ENCODE results near the gene PHETA1.

DNA sequence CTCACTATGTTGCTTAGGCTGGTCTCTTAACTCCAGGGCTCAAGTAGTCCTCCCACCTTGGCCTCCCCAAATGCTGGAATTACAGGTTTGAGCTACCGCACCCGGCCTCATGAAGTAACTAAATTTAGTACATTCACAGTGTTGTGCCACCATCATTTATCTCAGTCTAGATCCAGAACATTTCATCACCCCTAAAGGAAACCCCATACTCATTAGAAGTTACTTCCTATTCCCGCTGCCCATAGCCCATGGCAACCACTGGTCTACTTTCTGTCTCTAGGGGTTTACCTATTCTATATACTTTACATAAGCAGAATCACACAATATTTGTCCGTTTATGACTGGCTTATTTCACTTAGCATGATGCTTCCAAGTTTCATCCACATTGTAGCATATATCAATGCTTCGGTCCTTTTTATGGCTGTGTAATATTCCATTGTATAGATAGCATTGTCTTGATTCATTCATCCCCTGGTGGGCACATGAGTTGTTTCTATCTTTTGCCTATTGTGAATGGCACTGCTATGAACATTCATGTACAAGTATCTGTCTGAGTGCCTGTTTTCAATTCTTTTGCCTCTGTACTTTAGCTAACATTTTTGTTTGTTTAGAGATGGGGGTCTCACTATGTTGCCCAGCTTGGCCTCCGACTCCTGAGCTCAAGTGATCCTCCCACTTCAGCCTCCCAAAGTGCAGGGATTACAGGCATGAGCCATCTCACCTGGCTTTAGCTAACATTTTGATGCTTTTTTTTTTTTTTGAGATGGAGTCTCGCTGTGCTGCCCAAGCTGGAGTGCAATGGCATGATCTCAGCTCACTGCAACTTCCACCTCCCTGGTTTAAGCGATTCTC, 26.7 kb upstream of the PHETA1 start:
- TF ChIP-seq GATA3 (IDR thresholded peaks at IDR 0.05; ENCODE audit: low read depth, low read length) (no peak), GATA2 (IDR thresholded peaks at IDR 0.05; ENCODE audit: low read depth, low read length) (no peak)

Data from SH-SY5Y (cell line).